ENCODE data around the gene HDAC4.

DNA sequence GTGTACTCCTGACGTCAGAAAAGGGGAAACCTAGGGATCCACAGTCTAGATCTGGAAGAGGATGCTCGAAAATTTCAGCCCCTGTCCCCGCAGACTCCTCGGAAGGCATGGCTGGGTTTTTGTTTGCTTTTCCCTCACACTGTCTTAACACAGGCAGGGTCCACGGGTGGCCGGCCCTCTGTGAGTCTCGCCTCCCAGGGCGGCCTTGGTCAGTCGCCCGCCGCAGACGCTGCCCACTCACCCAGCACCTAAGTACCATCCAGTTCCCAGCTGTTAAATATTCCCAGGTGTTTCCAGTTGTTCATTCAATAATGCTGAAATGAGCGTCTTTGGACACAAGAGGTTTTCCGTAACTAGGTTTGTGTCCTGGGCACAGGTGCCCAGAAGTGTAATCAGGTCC lies 359.8 kb downstream of the HDAC4 start:
- TF ChIP-seq, protein P1, sequence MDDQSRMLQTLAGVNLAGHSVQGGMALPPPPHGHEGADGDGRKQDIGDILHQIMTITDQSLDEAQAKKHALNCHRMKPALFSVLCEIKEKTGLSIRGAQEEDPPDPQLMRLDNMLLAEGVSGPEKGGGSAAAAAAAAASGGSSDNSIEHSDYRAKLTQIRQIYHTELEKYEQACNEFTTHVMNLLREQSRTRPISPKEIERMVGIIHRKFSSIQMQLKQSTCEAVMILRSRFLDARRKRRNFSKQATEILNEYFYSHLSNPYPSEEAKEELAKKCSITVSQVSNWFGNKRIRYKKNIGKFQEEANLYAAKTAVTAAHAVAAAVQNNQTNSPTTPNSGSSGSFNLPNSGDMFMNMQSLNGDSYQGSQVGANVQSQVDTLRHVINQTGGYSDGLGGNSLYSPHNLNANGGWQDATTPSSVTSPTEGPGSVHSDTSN (IDR thresholded peaks at IDR 0.05): no peak
- TF ChIP-seq, protein P2, sequence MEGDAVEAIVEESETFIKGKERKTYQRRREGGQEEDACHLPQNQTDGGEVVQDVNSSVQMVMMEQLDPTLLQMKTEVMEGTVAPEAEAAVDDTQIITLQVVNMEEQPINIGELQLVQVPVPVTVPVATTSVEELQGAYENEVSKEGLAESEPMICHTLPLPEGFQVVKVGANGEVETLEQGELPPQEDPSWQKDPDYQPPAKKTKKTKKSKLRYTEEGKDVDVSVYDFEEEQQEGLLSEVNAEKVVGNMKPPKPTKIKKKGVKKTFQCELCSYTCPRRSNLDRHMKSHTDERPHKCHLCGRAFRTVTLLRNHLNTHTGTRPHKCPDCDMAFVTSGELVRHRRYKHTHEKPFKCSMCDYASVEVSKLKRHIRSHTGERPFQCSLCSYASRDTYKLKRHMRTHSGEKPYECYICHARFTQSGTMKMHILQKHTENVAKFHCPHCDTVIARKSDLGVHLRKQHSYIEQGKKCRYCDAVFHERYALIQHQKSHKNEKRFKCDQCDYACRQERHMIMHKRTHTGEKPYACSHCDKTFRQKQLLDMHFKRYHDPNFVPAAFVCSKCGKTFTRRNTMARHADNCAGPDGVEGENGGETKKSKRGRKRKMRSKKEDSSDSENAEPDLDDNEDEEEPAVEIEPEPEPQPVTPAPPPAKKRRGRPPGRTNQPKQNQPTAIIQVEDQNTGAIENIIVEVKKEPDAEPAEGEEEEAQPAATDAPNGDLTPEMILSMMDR (IDR thresholded peaks at IDR 0.05): no peak
- no peak for TF ChIP-seq JUNB (IDR thresholded peaks at IDR 0.05)
- TF ChIP-seq, protein P3, sequence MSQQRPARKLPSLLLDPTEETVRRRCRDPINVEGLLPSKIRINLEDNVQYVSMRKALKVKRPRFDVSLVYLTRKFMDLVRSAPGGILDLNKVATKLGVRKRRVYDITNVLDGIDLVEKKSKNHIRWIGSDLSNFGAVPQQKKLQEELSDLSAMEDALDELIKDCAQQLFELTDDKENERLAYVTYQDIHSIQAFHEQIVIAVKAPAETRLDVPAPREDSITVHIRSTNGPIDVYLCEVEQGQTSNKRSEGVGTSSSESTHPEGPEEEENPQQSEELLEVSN (IDR thresholded peaks at IDR 0.05; ENCODE audit: borderline replicate concordance, low read depth): no peak
- no peak for TF ChIP-seq RAD21 (conservative IDR thresholded peaks at IDR 0.05 in 1 of 2, IDR thresholded peaks at IDR 0.05 in 1 of 2)
- no peak for TF ChIP-seq USF2 (IDR thresholded peaks at IDR 0.05)
- no peak for TF ChIP-seq EP300 (IDR thresholded peaks at IDR 0.05)
- TF ChIP-seq REST (IDR thresholded peaks at IDR 0.05): no peak
- no peak for TF ChIP-seq CEBPB (IDR thresholded peaks at IDR 0.05)
- TF ChIP-seq MAZ (IDR thresholded peaks at IDR 0.05; ENCODE audit: borderline replicate concordance, low read depth, low read length): no peak
- TF ChIP-seq MAX (IDR thresholded peaks at IDR 0.05): no peak
- TF ChIP-seq HES2 (IDR thresholded peaks at IDR 0.05): no peak

Data from A549 (cell line).